ENCODE results near the gene NBPF1.
A peak's percentile ranks its signal among the peaks of the same experiment; 100 is the strongest.
"Not testable (repeated sequence)": the region's sequence is repeated elsewhere in the genome, so short reads cannot be mapped to it uniquely, and the experiment has no call there.

Gene NBPF1

GRCh38 chr1:16621681-16622315, 8.4 kb upstream of the NBPF1 start:
- not testable (repeated sequence) for DNase-seq (ENCODE audit: low read depth in 2 of 2)

GRCh38 chr1:16621300-16621658, 7.9 kb upstream of the NBPF1 start:
- DNase-seq (ENCODE audit: low read depth in 2 of 2): no peak

- not testable (repeated sequence) for DNase-seq (ENCODE audit: low read depth in 2 of 2)
Observed at GRCh38 chr1:16619803-16620501, 6.6 kb upstream of the NBPF1 start.

GRCh38 chr1:16618719-16619118, 5.4 kb upstream of the NBPF1 start:
- no peak for DNase-seq (ENCODE audit: low read depth in 2 of 2)

GRCh38 chr1:16617778-16618580, 4.6 kb upstream of the NBPF1 start:
- DNase-seq (ENCODE audit: low read depth in 2 of 2): no peak

GRCh38 chr1:16617114-16617631, 3.8 kb upstream of the NBPF1 start:
- DNase-seq (ENCODE audit: low read depth in 2 of 2): no peak

GRCh38 chr1:16615253-16616252, 2.2 kb upstream of the NBPF1 start:
- DNase-seq (ENCODE audit: low read depth in 2 of 2): no peak

GRCh38 chr1:16614361-16615252, 1.2 kb upstream of the NBPF1 start:
- no peak for DNase-seq (ENCODE audit: low read depth in 2 of 2)

GRCh38 chr1:16612332-16613172, 812 bp downstream of the NBPF1 start:
- peak in 1 of 2 donors; percentile 32 for DNase-seq (ENCODE audit: low read depth in 2 of 2)

GRCh38 chr1:16611981-16612331, 1.4 kb downstream of the NBPF1 start:
- not testable (repeated sequence) for DNase-seq (ENCODE audit: low read depth in 2 of 2)

GRCh38 chr1:16611164-16611563, 2.2 kb downstream of the NBPF1 start:
- not testable (repeated sequence) for DNase-seq (ENCODE audit: low read depth in 2 of 2)

- not testable (repeated sequence) for DNase-seq (ENCODE audit: low read depth in 2 of 2)
Observed at GRCh38 chr1:16610553-16610952, 2.8 kb downstream of the NBPF1 start.

- not testable (repeated sequence) for DNase-seq (ENCODE audit: low read depth in 2 of 2)
Observed at GRCh38 chr1:16609761-16610160, 3.6 kb downstream of the NBPF1 start.

- no peak for DNase-seq (ENCODE audit: low read depth in 2 of 2)
Observed at GRCh38 chr1:16608838-16609560, 4.4 kb downstream of the NBPF1 start.

GRCh38 chr1:16607853-16608815, 5.2 kb downstream of the NBPF1 start:
- not testable (repeated sequence) for DNase-seq (ENCODE audit: low read depth in 2 of 2)

- no peak for DNase-seq (ENCODE audit: low read depth in 2 of 2)
Observed at GRCh38 chr1:16607433-16607851, 5.9 kb downstream of the NBPF1 start.

GRCh38 chr1:16606666-16607432, 6.5 kb downstream of the NBPF1 start:
- not testable (repeated sequence) for DNase-seq (ENCODE audit: low read depth in 2 of 2)
